SK-N-SH (cell line): ENCODE measurements around the gene FKBP8. TPM values are rescaled to one million over a fixed set of nuclear protein-coding genes. Genes with fewer than 3 reads are reported as not detected.

Experiments
- CTCF ChIA-PET: fragments of 300-600, 350-600 bp; formaldehyde crosslinking; extraction: SDS; loops from one replicate; lab custom pipeline; 2021; lab: Yijun Ruan, JAX
- POLR2A ChIA-PET: fragments of 350-600 bp; sonication (Branson Sonifier 250); formaldehyde crosslinking; extraction: SDS; loops from one replicate; lab custom pipeline; 2020; ENCODE audit warnings: antibody characterized with exemption, inconsistent platforms; lab: Yijun Ruan, JAX
- DNase-seq: peaks from one replicate; pipeline ENCODE4 v3.0.0; 2012
- H2AFZ ChIP-seq: fragments of 200-600 bp; sonication (generic); 2 replicates; pipeline ENCODE4 v1.8.1; 2016; ENCODE audit warnings: antibody characterized with exemption, mild to moderate bottlenecking, low read depth
- H3F3A ChIP-seq: fragments of 200-600 bp; sonication (generic); replicated peaks from 2 replicates; pipeline ENCODE3; 2016; ENCODE audit warnings: antibody characterized with exemption, mild to moderate bottlenecking; ENCODE audit not compliant: insufficient read depth
- H3K27ac ChIP-seq, 2 experiments: fragments of 200-500 bp in 1 of 2; fragments of 200-600 bp in 1 of 2; sonication (Bioruptor generic) in 1 of 2; sonication (generic), shearing (Covaris generic) in 1 of 2; 2 replicates each; pipeline versions ENCODE4 v1.5.1 to v1.6.1; 2014 to 2016; ENCODE audit warnings: low read depth in 2 of 2, inconsistent platforms in 1 of 2, low read length in 1 of 2, mild to moderate bottlenecking in 1 of 2, mixed read lengths in 1 of 2
- H3K27me3 ChIP-seq: fragments of 200-600 bp; sonication (generic), shearing (Covaris generic); 2 replicates; pipeline ENCODE4 v1.6.1; 2016; ENCODE audit warnings: mixed run types; ENCODE audit not compliant: insufficient read depth
- H3K36me3 ChIP-seq, 2 experiments: fragments of 200-500 bp in 1 of 2; fragments of 200-600 bp in 1 of 2; sonication (Bioruptor generic) in 1 of 2; sonication (generic) in 1 of 2; replicated peaks in 1 of 2; 2 replicates each; pipeline versions ENCODE3 to v1.5.1; 2014 to 2016; ENCODE audit warnings: low read length in 1 of 2, mild to moderate bottlenecking in 1 of 2; ENCODE audit not compliant: insufficient read depth in 2 of 2, control insufficient read depth in 1 of 2
- H3K4me1 ChIP-seq, 2 experiments: fragments of 200-500 bp in 1 of 2; fragments of 200-600 bp in 1 of 2; sonication (Bioruptor generic) in 1 of 2; sonication (generic), shearing (Covaris generic) in 1 of 2; 2 replicates each; pipeline versions ENCODE4 v1.5.1 to v1.6.1; 2014 to 2016; ENCODE audit warnings: low read depth in 1 of 2, low read length in 1 of 2, mixed run types in 1 of 2; ENCODE audit not compliant: insufficient read depth in 2 of 2, control insufficient read depth in 1 of 2
- H3K4me2 ChIP-seq: fragments of 200-600 bp; sonication (generic), shearing (Covaris generic); 2 replicates; pipeline ENCODE4 v1.6.1; 2017; ENCODE audit warnings: mixed run types
- H3K4me3 ChIP-seq, 2 experiments: fragments of 200-500 bp in 1 of 2; fragments of 200-600 bp in 1 of 2; sonication (Bioruptor generic) in 1 of 2; sonication (generic), shearing (Covaris generic) in 1 of 2; 2 replicates each; pipeline versions ENCODE4 v1.5.1 to v1.8.1; 2014 to 2016; ENCODE audit warnings: low read depth in 2 of 2, inconsistent platforms in 1 of 2, low read length in 1 of 2, mild to moderate bottlenecking in 1 of 2, mixed read lengths in 1 of 2, moderate library complexity in 1 of 2
- H3K79me2 ChIP-seq: fragments of 200-600 bp; sonication (generic); 2 replicates; pipeline ENCODE4 v1.8.1; 2017; ENCODE audit warnings: mild to moderate bottlenecking; ENCODE audit not compliant: insufficient read depth
- H3K9ac ChIP-seq: fragments of 200-600 bp; sonication (generic); 2 replicates; pipeline ENCODE4 v1.6.1; 2017; ENCODE audit warnings: mixed run types
- H3K9me2 ChIP-seq: fragments of 200-600 bp; sonication (generic); 2 replicates; pipeline ENCODE4 v1.6.1; 2017; ENCODE audit warnings: mixed run types
- H3K9me3 ChIP-seq: fragments of 200-600 bp; sonication (generic); 2 replicates; pipeline ENCODE4 v1.6.1; 2017; ENCODE audit warnings: mixed run types, mild to moderate bottlenecking, moderate library complexity
- H4K20me1 ChIP-seq: fragments of 200-600 bp; sonication (generic); 2 replicates; pipeline ENCODE4 v1.6.1; 2017; ENCODE audit warnings: mild to moderate bottlenecking, mixed run types; ENCODE audit not compliant: insufficient read depth
- ELF1 ChIP-seq: IDR thresholded peaks from 2 replicates; pipeline ENCODE4 v1.4.0; 2012
- FOSL2 ChIP-seq: IDR thresholded peaks from 2 replicates; pipeline ENCODE4 v1.4.0; 2012; ENCODE audit warnings: low read depth, mild to moderate bottlenecking, moderate library complexity, borderline replicate concordance
- FOXM1 ChIP-seq: IDR thresholded peaks from 2 replicates; pipeline ENCODE4 v1.4.0; 2012; ENCODE audit warnings: low read depth, mild to moderate bottlenecking
- MAX ChIP-seq: IDR thresholded peaks from 2 replicates; pipeline ENCODE4 v1.4.0; 2012; ENCODE audit warnings: low read depth
- MEF2A ChIP-seq: IDR thresholded peaks from 2 replicates; pipeline ENCODE4 v1.4.0; 2012; ENCODE audit warnings: low read depth, borderline replicate concordance
- MXI1 ChIP-seq: IDR thresholded peaks from 2 replicates; pipeline ENCODE4 v1.6.1; 2012; ENCODE audit warnings: mild to moderate bottlenecking, low read depth, low read length, improper control_type of control experiment
- RAD21 ChIP-seq: IDR thresholded peaks from 2 replicates; pipeline ENCODE4 v1.6.1; 2012; ENCODE audit warnings: mild to moderate bottlenecking, low read length
- RFX5 ChIP-seq: IDR thresholded peaks from 2 replicates; pipeline ENCODE4 v1.6.1; 2012; ENCODE audit warnings: mild to moderate bottlenecking, improper control_type of control experiment, low read length
- RXRA ChIP-seq: IDR thresholded peaks from 2 replicates; pipeline ENCODE4 v1.4.0; 2012; ENCODE audit warnings: low read depth, mild to moderate bottlenecking, borderline replicate concordance
- SIN3A ChIP-seq: IDR thresholded peaks from 2 replicates; pipeline ENCODE4 v1.6.1; 2012; ENCODE audit warnings: low read depth, mild to moderate bottlenecking, low read length, moderate library complexity, borderline replicate concordance
- SMC3 ChIP-seq: IDR thresholded peaks from 2 replicates; pipeline ENCODE4 v1.6.1; 2012; ENCODE audit warnings: low read depth, low read length, improper control_type of control experiment
- TAF1 ChIP-seq: IDR thresholded peaks from 2 replicates; pipeline ENCODE4 v1.6.1; 2012; ENCODE audit warnings: low read depth, mild to moderate bottlenecking, low read length, moderate library complexity, borderline replicate concordance
- TCF12 ChIP-seq: IDR thresholded peaks from 2 replicates; pipeline ENCODE4 v1.4.0; 2012
- TEAD4 ChIP-seq: IDR thresholded peaks from 2 replicates; pipeline ENCODE4 v1.4.0; 2012; ENCODE audit warnings: mild to moderate bottlenecking, borderline replicate concordance; ENCODE audit not compliant: insufficient read depth
- YY1 ChIP-seq: IDR thresholded peaks from 2 replicates; pipeline ENCODE4 v1.4.0; 2012; ENCODE audit warnings: low read depth, mild to moderate bottlenecking
- WGBS: methylation state at CpG from one replicate; pipeline ENCODE4 v1.1.6; 2017; ENCODE audit warnings: low lambda C conversion rate; 5-methylcytosine and 5-hydroxymethylcytosine counted together
- polyA plus RNA-seq, 3 experiments: library from polyadenylated mRNA; depleted of rRNA; stranded (reverse); fragments of >200 nt; gene quantifications; 2 replicates each; pipeline ENCODE4 v1.2.3, GENCODE V29; 2012
- TF ChIP-seq, protein P1 (sequence below): IDR thresholded peaks from 2 replicates; pipeline ENCODE4 v1.4.0; 2012; ENCODE audit warnings: low read depth, borderline replicate concordance
- TF ChIP-seq, protein P2 (sequence below): fragments of 150-350 bp; IDR thresholded peaks from 2 replicates; pipeline ENCODE4 v1.6.1; 2017; ENCODE audit warnings: antibody characterized with exemption, low read length, low read depth, borderline replicate concordance
- TF ChIP-seq, protein P3 (sequence below): fragments of 150-350 bp; IDR thresholded peaks from 2 replicates; pipeline ENCODE4 v1.6.1; 2016; ENCODE audit warnings: mild to moderate bottlenecking, low read depth, low read length
- TF ChIP-seq, protein P4 (sequence below): fragments of 200-600 bp; sonication (generic); IDR thresholded peaks from 2 replicates; pipeline ENCODE4 v1.6.1; 2017; ENCODE audit warnings: antibody characterized with exemption, mild to moderate bottlenecking, moderate library complexity

FKBP8 gene
- polyA plus RNA-seq, 1 of the 3 experiments (the other 2 are of a cell fraction), result 273 TPM

DNA sequence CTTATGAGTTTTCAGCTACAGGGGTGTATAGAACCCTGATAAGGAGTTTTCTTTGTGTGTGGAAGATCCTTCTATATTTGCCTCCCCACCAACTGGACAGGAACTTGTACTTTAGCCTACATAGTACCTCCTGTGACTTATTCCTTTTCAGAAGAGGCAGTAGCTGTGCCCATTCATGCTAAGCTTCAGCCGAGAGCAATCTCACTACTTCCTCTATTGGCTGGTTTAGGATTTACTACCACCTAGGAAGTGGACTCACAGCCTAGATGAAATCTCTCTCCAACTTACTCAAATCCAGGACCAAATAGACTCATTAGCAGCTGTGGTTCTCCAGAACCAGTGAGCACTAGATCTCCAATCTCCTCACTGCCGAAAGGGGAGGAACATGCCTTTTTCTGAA lies 42.9 kb upstream of the FKBP8 start:
- Histone ChIP-seq H3K4me2 (no peak overlapping the region), H2AFZ (no peak overlapping the region), H3K4me1 (peaks cover 6 to 13% of the 10 kb centered on the region in 2 experiments; a peak in 1 of 4 replicates), H3F3A (peaks cover 15% of the 10 kb centered on the region), H3K27ac (no peak overlapping the region), H3K27me3 (no peaks in the 10 kb centered on the region), H3K9ac (no peak overlapping the region), H3K79me2 (peaks cover 10% of the 10 kb centered on the region; the same call in 1 of the 2 replicates), H4K20me1 (no peaks in the 10 kb centered on the region), H3K9me2 (no peaks in the 10 kb centered on the region), H3K9me3 (no peaks in the 10 kb centered on the region), H3K4me3 (no peak overlapping the region), H3K36me3 (no peaks in the 10 kb centered on the region)
- CTCF ChIA-PET, result interaction anchor here (1.6 kb wide), 1 partner anchor 280 kb away, joined by 4 read pairs; no protein-coding TSS in a partner anchor
- 86% methylated on average over 2 of the region's 2 CpGs for WGBS
- TF ChIP-seq TEAD4 (no peak), SIN3A (no peak), ELF1 (no peak), MEF2A (no peak)
- TF ChIP-seq, protein P1, sequence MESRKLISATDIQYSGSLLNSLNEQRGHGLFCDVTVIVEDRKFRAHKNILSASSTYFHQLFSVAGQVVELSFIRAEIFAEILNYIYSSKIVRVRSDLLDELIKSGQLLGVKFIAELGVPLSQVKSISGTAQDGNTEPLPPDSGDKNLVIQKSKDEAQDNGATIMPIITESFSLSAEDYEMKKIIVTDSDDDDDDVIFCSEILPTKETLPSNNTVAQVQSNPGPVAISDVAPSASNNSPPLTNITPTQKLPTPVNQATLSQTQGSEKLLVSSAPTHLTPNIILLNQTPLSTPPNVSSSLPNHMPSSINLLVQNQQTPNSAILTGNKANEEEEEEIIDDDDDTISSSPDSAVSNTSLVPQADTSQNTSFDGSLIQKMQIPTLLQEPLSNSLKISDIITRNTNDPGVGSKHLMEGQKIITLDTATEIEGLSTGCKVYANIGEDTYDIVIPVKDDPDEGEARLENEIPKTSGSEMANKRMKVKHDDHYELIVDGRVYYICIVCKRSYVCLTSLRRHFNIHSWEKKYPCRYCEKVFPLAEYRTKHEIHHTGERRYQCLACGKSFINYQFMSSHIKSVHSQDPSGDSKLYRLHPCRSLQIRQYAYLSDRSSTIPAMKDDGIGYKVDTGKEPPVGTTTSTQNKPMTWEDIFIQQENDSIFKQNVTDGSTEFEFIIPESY, result no peak
- POLR2A ChIA-PET, result no interaction called here
- no peak for DNase-seq

- H3K4me3 ChIP-seq, result no peak overlapping the region
- no peak overlapping the region for H2AFZ ChIP-seq
- H3K27ac ChIP-seq, result no peak overlapping the region
- H3K27me3 ChIP-seq, result no peaks in the 10 kb centered on the region
- H3K4me1 ChIP-seq, result no peaks in the 10 kb centered on the region
- no peaks in the 10 kb centered on the region for H3K79me2 ChIP-seq
- TF ChIP-seq MAX (no peak), MXI1 (no peak), SMC3 (no peak), MEF2A (no peak), FOSL2 (no peak), TEAD4 (no peak), RFX5 (no peak), YY1 (no peak), RXRA (no peak), ELF1 (no peak), RAD21 (no peak), TCF12 (no peak), FOXM1 (no peak), TAF1 (no peak)
- TF ChIP-seq, protein P2, sequence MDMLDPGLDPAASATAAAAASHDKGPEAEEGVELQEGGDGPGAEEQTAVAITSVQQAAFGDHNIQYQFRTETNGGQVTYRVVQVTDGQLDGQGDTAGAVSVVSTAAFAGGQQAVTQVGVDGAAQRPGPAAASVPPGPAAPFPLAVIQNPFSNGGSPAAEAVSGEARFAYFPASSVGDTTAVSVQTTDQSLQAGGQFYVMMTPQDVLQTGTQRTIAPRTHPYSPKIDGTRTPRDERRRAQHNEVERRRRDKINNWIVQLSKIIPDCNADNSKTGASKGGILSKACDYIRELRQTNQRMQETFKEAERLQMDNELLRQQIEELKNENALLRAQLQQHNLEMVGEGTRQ, result no peak
- TF ChIP-seq, protein P3, sequence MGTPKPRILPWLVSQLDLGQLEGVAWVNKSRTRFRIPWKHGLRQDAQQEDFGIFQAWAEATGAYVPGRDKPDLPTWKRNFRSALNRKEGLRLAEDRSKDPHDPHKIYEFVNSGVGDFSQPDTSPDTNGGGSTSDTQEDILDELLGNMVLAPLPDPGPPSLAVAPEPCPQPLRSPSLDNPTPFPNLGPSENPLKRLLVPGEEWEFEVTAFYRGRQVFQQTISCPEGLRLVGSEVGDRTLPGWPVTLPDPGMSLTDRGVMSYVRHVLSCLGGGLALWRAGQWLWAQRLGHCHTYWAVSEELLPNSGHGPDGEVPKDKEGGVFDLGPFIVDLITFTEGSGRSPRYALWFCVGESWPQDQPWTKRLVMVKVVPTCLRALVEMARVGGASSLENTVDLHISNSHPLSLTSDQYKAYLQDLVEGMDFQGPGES, result no peak
- TF ChIP-seq, protein P1, result no peak
- TF ChIP-seq, protein P4, sequence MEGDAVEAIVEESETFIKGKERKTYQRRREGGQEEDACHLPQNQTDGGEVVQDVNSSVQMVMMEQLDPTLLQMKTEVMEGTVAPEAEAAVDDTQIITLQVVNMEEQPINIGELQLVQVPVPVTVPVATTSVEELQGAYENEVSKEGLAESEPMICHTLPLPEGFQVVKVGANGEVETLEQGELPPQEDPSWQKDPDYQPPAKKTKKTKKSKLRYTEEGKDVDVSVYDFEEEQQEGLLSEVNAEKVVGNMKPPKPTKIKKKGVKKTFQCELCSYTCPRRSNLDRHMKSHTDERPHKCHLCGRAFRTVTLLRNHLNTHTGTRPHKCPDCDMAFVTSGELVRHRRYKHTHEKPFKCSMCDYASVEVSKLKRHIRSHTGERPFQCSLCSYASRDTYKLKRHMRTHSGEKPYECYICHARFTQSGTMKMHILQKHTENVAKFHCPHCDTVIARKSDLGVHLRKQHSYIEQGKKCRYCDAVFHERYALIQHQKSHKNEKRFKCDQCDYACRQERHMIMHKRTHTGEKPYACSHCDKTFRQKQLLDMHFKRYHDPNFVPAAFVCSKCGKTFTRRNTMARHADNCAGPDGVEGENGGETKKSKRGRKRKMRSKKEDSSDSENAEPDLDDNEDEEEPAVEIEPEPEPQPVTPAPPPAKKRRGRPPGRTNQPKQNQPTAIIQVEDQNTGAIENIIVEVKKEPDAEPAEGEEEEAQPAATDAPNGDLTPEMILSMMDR, result no peak
- peaks cover 26% of the 10 kb centered on the region for H3F3A ChIP-seq
- ChIA-PET CTCF (interaction anchor here (1.5 to 2.4 kb wide), 3 partner anchors 9 to 118 kb away, joined by 4 to 8 read pairs (median 6); partner anchors contain the start of gene REX1BD), POLR2A (no interaction called here)
- DNase-seq, result no peak
- H3K4me2 ChIP-seq, result no peak overlapping the region
- WGBS, result 63% methylated on average over 3 of the region's 7 CpGs
- no peaks in the 10 kb centered on the region for H3K9me3 ChIP-seq
- H3K9me2 ChIP-seq, result no peaks in the 10 kb centered on the region
- peaks cover 15 to 17% of the 10 kb centered on the region in 2 experiments for H3K36me3 ChIP-seq
- no peak overlapping the region for H3K9ac ChIP-seq
- peaks cover 4% of the 10 kb centered on the region; the same call in 1 of the 2 replicates for H4K20me1 ChIP-seq
These were observed 36.9 kb upstream of the FKBP8 start for GRCh38 chr19:18580311-18580710.
